GM21825 (cell line): Measurements from ENCODE around the gene NCOA1.
"Not testable (repeated sequence)": the region's sequence is repeated elsewhere in the genome, so short reads cannot be mapped to it uniquely, and the experiment has no call there.

Experiments
- ATAC-seq: cut with Tn5 transposase; IDR thresholded peaks from one replicate; pipeline ENCODE4 v1.9.1; 2021; ENCODE audit warnings: mild to moderate bottlenecking, moderate library complexity; ENCODE audit not compliant: unreplicated experiment

NCOA1 gene

GRCh38 chr2:24490690-24491541, at the start of gene NCOA1:
Gene NCOA1, plus strand, starts transcription at chr2:24491254. Its CDS starts 167,424 bp downstream, at chr2:24658678.
- ATAC-seq, result peak; percentile 64

- ATAC-seq, result no peak
These were observed 42.3 kb upstream of the NCOA1 start for GRCh38 chr2:24448797-24449196.

- no peak for ATAC-seq
These were observed 41.7 kb upstream of the NCOA1 start for GRCh38 chr2:24449344-24449743.

- ATAC-seq, result no peak
These were observed 39.1 kb upstream of the NCOA1 start for GRCh38 chr2:24451805-24452501.

GRCh38 chr2:24452502-24452885, 38.6 kb upstream of the NCOA1 start:
- no peak for ATAC-seq

GRCh38 chr2:24453379-24454073, 37.5 kb upstream of the NCOA1 start:
- ATAC-seq, result no peak

GRCh38 chr2:24454294-24454693, 36.8 kb upstream of the NCOA1 start:
- no peak for ATAC-seq

- no peak for ATAC-seq
These were observed 34.2 kb upstream of the NCOA1 start for GRCh38 chr2:24456599-24457556.

GRCh38 chr2:24457696-24458386, 33.2 kb upstream of the NCOA1 start:
- ATAC-seq, result no peak

- ATAC-seq, result no peak
These were observed 31.6 kb upstream of the NCOA1 start for GRCh38 chr2:24459224-24460161.

GRCh38 chr2:24461685-24462084, 29.4 kb upstream of the NCOA1 start:
- ATAC-seq, result no peak

GRCh38 chr2:24463271-24463670, 27.8 kb upstream of the NCOA1 start:
- ATAC-seq, result no peak

GRCh38 chr2:24466871-24467870, 23.9 kb upstream of the NCOA1 start:
- ATAC-seq, result no peak

- ATAC-seq, result not testable (repeated sequence)
These were observed 22.6 kb upstream of the NCOA1 start for GRCh38 chr2:24468453-24468852.

- no peak for ATAC-seq
These were observed 21.9 kb upstream of the NCOA1 start for GRCh38 chr2:24469148-24469650.

- no peak for ATAC-seq
These were observed 19.4 kb upstream of the NCOA1 start for GRCh38 chr2:24471662-24472061.

- ATAC-seq, result no peak
These were observed 18.6 kb upstream of the NCOA1 start for GRCh38 chr2:24472416-24472815.
